ENCODE measurements around the gene PIGT. TPM values are rescaled to one million over a fixed set of nuclear protein-coding genes. Genes with fewer than 3 reads are reported as not detected.

The PIGT gene
- total and polyA plus RNA-seq, 2 of the 13 experiments (the other 11 are each of a cell fraction or from before 2014, with no cell fraction given): 65.9 to 74.1 TPM

- TF ChIP-seq THRA (CRISPR knock-in tag; IDR thresholded peaks at IDR 0.05; ENCODE audit: borderline replicate concordance) (no peak; the same call in none of the 2 replicates), ZNF318 (CRISPR knock-in tag; IDR thresholded peaks at IDR 0.05) (no peak), KAT2B (IDR thresholded peaks at IDR 0.05; ENCODE audit: borderline replicate concordance, low read depth, low read length) (no peak), ZNF326 (CRISPR knock-in tag; IDR thresholded peaks at IDR 0.05; ENCODE audit: borderline replicate concordance) (no peak), AKNA (CRISPR knock-in tag; IDR thresholded peaks at IDR 0.05; ENCODE audit: borderline replicate concordance) (peak; percentile 82; the same call in 1 of the 2 replicates), NONO (IDR thresholded peaks at IDR 0.05) (no peak), NONO (CRISPR knock-in tag; conservative IDR thresholded peaks at IDR 0.05) (peak; percentile 95), HMG20A (CRISPR knock-in tag; IDR thresholded peaks at IDR 0.05; ENCODE audit: borderline replicate concordance) (peak; percentile 36; the same call in 1 of the 2 replicates), SKI (IDR thresholded peaks at IDR 0.05; ENCODE audit: partially characterized antibody) (no peak), ZFP41 (CRISPR knock-in tag; IDR thresholded peaks at IDR 0.05; ENCODE audit: borderline replicate concordance) (peak; percentile 96), FOXJ3 (CRISPR knock-in tag; IDR thresholded peaks at IDR 0.05; ENCODE audit: borderline replicate concordance) (peak; percentile 78; the same call in 1 of the 2 replicates)
Observed at GRCh38 chr20:45415822-45416637, at the start of gene PIGT (continued).

All from HepG2 (cell line).